HEK293 (cell line): Measurements from ENCODE around the gene NHS.

Source experiments
- CTCF ChIA-PET: fragments of 350-600 bp; formaldehyde crosslinking; extraction: SDS; loops from one replicate; lab custom pipeline; 2021; ENCODE audit warnings: antibody characterized with exemption; lab: Yijun Ruan, JAX
- POLR2A ChIA-PET: fragments of 300-600 bp; formaldehyde crosslinking; extraction: SDS; loops from one replicate; lab custom pipeline; 2020; ENCODE audit warnings: antibody characterized with exemption, inconsistent platforms; lab: Yijun Ruan, JAX
- H3K27ac ChIP-seq: fragments of 200-500 bp; sonication (Bioruptor generic); 2 replicates; pipeline ENCODE4 v1.5.1; 2014; ENCODE audit warnings: low read depth, low read length, control low read depth, inconsistent platforms; ENCODE audit errors: extremely low read depth
- H3K36me3 ChIP-seq, 2 experiments: fragments of 200-500 bp in 1 of 2; sonication (Bioruptor generic) in 1 of 2; 1 replicate in 1 of 2; 2 replicates in 1 of 2; pipeline ENCODE4 v1.5.1; 2014 to 2017; ENCODE audit warnings: inconsistent platforms in 2 of 2, low read length in 2 of 2; ENCODE audit not compliant: control insufficient read depth in 2 of 2, insufficient read depth in 1 of 2
- H3K4me1 ChIP-seq: fragments of 200-500 bp; sonication (Bioruptor generic); 2 replicates; pipeline ENCODE4 v1.5.1; 2014; ENCODE audit warnings: mild to moderate bottlenecking, low read length, inconsistent platforms; ENCODE audit not compliant: control insufficient read depth, insufficient read depth
- H3K4me3 ChIP-seq: 2 replicates; pipeline ENCODE4 v1.5.1; 2011; ENCODE audit warnings: low read depth, mild to moderate bottlenecking, control low read depth, low read length, moderate library complexity
- H3K9me3 ChIP-seq: fragments of 200-500 bp; sonication (Bioruptor generic); 2 replicates; pipeline ENCODE4 v1.5.1; 2014; ENCODE audit warnings: low read depth, low read length, inconsistent platforms; ENCODE audit not compliant: control insufficient read depth, insufficient read depth
- GLIS1 ChIP-seq: fragments of 450-650 bp; formaldehyde crosslinking; IDR thresholded peaks from 2 replicates; pipeline ENCODE4 v1.5.1; 2016; ENCODE audit warnings: missing biosample characterization, missing genetic modification characterization
- KLF10 ChIP-seq: fragments of 450-650 bp; IDR thresholded peaks from 2 replicates; pipeline ENCODE4 v1.5.1; 2018; ENCODE audit warnings: missing biosample characterization, mild to moderate bottlenecking, missing genetic modification characterization
- TCF7L2 ChIP-seq: IDR thresholded peaks from 2 replicates; pipeline ENCODE4 v1.6.1; 2011; ENCODE audit warnings: low read depth, mild to moderate bottlenecking, inconsistent platforms, low read length, moderate library complexity, borderline replicate concordance
- ZFP37 ChIP-seq: fragments of 450-650 bp; formaldehyde crosslinking; IDR thresholded peaks from 2 replicates; pipeline ENCODE4 v1.5.1; 2016; ENCODE audit warnings: missing biosample characterization, missing genetic modification characterization
- ZNF324 ChIP-seq: fragments of 450-650 bp; formaldehyde crosslinking; IDR thresholded peaks from 2 replicates; pipeline ENCODE4 v1.5.1; 2016; ENCODE audit warnings: missing biosample characterization, missing genetic modification characterization
- ZNF37A ChIP-seq: fragments of 450-650 bp; IDR thresholded peaks from 2 replicates; pipeline ENCODE4 v1.5.1; 2018; ENCODE audit warnings: missing biosample characterization, missing genetic modification characterization
- ZNF433 ChIP-seq: fragments of 450-650 bp; formaldehyde crosslinking; IDR thresholded peaks from 2 replicates; pipeline ENCODE4 v1.5.1; 2016; ENCODE audit warnings: missing biosample characterization, missing genetic modification characterization, low read depth
- ZNF701 ChIP-seq: fragments of 450-650 bp; formaldehyde crosslinking; IDR thresholded peaks from 2 replicates; pipeline ENCODE4 v1.5.1; 2016; ENCODE audit warnings: missing biosample characterization, missing genetic modification characterization
- TF ChIP-seq, protein P1 (sequence below): fragments of 450-650 bp; formaldehyde crosslinking; IDR thresholded peaks from 2 replicates; pipeline ENCODE4 v1.5.1; 2016; ENCODE audit warnings: missing biosample characterization, missing genetic modification characterization
- TF ChIP-seq, protein P2 (sequence below): fragments of 450-650 bp; formaldehyde crosslinking; IDR thresholded peaks from 2 replicates; pipeline ENCODE4 v1.5.1; 2016; ENCODE audit warnings: missing biosample characterization, missing genetic modification characterization
- TF ChIP-seq, protein P3 (sequence below): fragments of 450-650 bp; formaldehyde crosslinking; IDR thresholded peaks from 2 replicates; pipeline ENCODE4 v1.5.1; 2016; ENCODE audit warnings: missing biosample characterization, missing genetic modification characterization, low read depth
- TF ChIP-seq, protein P4 (sequence below): fragments of 450-650 bp; formaldehyde crosslinking; IDR thresholded peaks from 2 replicates; pipeline ENCODE4 v1.5.1; 2016; ENCODE audit warnings: missing biosample characterization, missing genetic modification characterization, low read depth

Gene NHS

DNA sequence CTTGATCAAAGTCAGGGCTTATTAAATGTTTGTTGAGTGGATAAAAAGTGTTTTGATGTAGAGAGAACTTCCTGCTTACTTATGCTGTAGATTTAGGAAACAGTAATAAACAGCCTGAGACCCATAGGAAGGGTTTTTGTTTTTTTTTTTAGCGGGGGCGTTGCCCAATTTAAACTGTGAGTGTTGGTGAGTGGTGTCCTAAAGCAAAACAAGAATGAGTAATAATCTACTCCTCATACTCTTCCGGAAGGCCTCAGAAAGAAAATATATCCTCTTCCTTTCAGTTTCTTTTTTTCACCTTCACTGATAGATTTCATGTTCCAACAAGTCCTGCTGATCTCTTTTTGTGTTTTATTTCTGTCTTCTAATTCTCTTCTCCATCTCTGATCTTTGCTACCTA lies 257.9 kb downstream of the NHS start:
- H3K4me1 ChIP-seq = peaks cover 12% of the 10 kb centered on the region
- no peak overlapping the region; the same call in 1 of the 2 replicates for H3K27ac ChIP-seq
- TF ChIP-seq, protein P1, sequence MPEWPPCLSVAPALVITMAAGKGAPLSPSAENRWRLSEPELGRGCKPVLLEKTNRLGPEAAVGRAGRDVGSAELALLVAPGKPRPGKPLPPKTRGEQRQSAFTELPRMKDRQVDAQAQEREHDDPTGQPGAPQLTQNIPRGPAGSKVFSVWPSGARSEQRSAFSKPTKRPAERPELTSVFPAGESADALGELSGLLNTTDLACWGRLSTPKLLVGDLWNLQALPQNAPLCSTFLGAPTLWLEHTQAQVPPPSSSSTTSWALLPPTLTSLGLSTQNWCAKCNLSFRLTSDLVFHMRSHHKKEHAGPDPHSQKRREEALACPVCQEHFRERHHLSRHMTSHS (tag by site-specific recombination) = no peak
- TF ChIP-seq ZNF37A (tag by site-specific recombination) = no peak
- no peak for TF ChIP-seq GLIS1
- no peaks in the 10 kb centered on the region for H3K9me3 ChIP-seq
- no peak overlapping the region for H3K4me3 ChIP-seq
- ChIA-PET POLR2A (no interaction called here), CTCF (interaction anchor here (0.7 kb wide), 1 partner anchor 1075 kb away, joined by 5 read pairs; the partner anchor contains the start of gene PPEF1)
- no peaks in the 10 kb centered on the region for H3K36me3 ChIP-seq

DNA sequence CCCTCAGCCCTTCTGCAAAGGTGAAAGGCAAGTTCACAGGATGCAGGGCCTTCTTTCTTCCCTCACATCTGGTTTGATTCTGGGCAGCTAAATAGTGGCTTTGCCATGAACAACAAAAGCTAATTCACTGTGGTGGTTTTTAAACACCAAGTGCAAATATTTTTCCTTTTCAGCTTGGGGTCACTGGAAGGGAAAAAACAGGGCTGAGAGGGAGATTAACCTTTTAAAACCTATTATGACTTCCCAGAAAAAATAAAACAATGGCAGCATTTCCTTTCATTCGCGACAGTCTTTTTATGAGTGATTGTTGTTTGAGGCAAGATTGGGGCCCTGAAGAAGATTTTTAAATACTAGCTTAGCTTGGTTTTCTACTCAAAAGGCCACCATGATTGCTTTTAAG lies 258.5 kb downstream of the NHS start:
- Histone ChIP-seq H3K36me3 (no peaks in the 10 kb centered on the region), H3K9me3 (no peaks in the 10 kb centered on the region), H3K27ac (no peak overlapping the region; the same call in 1 of the 2 replicates), H3K4me1 (peaks cover 10% of the 10 kb centered on the region), H3K4me3 (no peak overlapping the region)
- ChIA-PET POLR2A (interaction anchor here (0.6 kb wide), 1 partner anchor 104 kb away, joined by 4 read pairs; the partner anchor contains the start of gene SCML1), CTCF (interaction anchor here (0.7 kb wide), 1 partner anchor 1074 kb away, joined by 5 read pairs; the partner anchor contains the start of gene PPEF1)
- TF ChIP-seq TCF7L2 = no peak
- TF ChIP-seq, protein P2, sequence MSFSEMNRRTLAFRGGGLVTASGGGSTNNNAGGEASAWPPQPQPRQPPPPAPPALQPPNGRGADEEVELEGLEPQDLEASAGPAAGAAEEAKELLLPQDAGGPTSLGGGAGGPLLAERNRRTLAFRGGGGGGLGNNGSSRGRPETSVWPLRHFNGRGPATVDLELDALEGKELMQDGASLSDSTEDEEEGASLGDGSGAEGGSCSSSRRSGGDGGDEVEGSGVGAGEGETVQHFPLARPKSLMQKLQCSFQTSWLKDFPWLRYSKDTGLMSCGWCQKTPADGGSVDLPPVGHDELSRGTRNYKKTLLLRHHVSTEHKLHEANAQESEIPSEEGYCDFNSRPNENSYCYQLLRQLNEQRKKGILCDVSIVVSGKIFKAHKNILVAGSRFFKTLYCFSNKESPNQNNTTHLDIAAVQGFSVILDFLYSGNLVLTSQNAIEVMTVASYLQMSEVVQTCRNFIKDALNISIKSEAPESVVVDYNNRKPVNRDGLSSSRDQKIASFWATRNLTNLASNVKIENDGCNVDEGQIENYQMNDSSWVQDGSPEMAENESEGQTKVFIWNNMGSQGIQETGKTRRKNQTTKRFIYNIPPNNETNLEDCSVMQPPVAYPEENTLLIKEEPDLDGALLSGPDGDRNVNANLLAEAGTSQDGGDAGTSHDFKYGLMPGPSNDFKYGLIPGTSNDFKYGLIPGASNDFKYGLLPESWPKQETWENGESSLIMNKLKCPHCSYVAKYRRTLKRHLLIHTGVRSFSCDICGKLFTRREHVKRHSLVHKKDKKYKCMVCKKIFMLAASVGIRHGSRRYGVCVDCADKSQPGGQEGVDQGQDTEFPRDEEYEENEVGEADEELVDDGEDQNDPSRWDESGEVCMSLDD = no peak
- TF ChIP-seq ZNF433 = no peak
- TF ChIP-seq, protein P3, sequence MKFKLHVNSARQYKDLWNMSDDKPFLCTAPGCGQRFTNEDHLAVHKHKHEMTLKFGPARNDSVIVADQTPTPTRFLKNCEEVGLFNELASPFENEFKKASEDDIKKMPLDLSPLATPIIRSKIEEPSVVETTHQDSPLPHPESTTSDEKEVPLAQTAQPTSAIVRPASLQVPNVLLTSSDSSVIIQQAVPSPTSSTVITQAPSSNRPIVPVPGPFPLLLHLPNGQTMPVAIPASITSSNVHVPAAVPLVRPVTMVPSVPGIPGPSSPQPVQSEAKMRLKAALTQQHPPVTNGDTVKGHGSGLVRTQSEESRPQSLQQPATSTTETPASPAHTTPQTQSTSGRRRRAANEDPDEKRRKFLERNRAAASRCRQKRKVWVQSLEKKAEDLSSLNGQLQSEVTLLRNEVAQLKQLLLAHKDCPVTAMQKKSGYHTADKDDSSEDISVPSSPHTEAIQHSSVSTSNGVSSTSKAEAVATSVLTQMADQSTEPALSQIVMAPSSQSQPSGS (tag by site-specific recombination) = no peak
- TF ChIP-seq, all 188 proteins: peak for 0

DNA sequence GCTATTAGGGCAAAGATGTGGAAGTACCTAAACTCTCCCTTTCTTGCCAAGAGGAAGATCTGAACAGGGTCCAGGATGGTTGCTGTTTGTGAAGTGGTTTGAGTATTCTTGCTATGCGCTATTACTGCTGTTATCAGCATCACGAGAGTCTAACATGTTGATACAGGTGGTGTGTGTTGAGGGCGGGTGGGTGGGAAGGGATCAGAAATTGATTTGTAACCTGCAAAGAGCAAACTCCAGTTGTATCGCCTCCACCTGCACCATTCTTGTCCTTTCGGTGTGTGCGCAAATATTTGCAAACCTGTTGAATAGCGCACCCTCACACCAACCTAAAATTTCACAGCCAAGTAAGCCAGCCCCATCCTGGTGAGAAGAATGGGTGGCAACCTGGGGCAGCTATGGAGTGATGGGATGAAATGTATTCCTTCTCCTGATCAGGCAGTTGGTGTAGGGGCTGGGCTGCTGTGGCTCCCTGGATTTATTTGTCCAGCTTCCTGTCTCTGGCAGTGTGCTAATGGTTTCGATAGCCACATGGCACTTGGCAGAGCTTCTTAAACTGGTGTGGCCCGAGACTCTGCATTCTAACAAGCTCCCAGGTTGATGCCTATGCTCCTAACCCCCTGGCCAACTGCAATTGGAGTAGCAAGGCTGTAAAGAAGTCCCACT lies 259.7 kb downstream of the NHS start:
- TF ChIP-seq ZFP37 (no peak), KLF10 (tag by site-specific recombination) (no peak), ZNF324 (no peak), ZNF701 (tag by site-specific recombination) (no peak)
- TF ChIP-seq, protein P4, sequence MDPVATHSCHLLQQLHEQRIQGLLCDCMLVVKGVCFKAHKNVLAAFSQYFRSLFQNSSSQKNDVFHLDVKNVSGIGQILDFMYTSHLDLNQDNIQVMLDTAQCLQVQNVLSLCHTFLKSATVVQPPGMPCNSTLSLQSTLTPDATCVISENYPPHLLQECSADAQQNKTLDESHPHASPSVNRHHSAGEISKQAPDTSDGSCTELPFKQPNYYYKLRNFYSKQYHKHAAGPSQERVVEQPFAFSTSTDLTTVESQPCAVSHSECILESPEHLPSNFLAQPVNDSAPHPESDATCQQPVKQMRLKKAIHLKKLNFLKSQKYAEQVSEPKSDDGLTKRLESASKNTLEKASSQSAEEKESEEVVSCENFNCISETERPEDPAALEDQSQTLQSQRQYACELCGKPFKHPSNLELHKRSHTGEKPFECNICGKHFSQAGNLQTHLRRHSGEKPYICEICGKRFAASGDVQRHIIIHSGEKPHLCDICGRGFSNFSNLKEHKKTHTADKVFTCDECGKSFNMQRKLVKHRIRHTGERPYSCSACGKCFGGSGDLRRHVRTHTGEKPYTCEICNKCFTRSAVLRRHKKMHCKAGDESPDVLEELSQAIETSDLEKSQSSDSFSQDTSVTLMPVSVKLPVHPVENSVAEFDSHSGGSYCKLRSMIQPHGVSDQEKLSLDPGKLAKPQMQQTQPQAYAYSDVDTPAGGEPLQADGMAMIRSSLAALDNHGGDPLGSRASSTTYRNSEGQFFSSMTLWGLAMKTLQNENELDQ (tag by site-specific recombination) = no peak
- POLR2A ChIA-PET = no interaction called here
- CTCF ChIA-PET = interaction anchor here (0.6 kb wide), 2 partner anchors 252 to 514 kb away, joined by 3 to 5 read pairs; no protein-coding TSS in a partner anchor
- Histone ChIP-seq H3K4me1 (peaks cover 10% of the 10 kb centered on the region), H3K9me3 (no peaks in the 10 kb centered on the region), H3K4me3 (no peak overlapping the region), H3K36me3 (no peaks in the 10 kb centered on the region), H3K27ac (no peak overlapping the region; the same call in 1 of the 2 replicates)
